GM23338 (cell line): Measurements from ENCODE around the gene ZRANB2. TPM values are rescaled to one million over a fixed set of nuclear protein-coding genes. Genes with fewer than 3 reads are reported as not detected.

ENCODE experiments used
- ATAC-seq: fragments of 200-7000 bp; cut with Tn5 transposase; 3 replicates; pipeline ENCODE4 v1.9.1; 2020
- DNase-seq: peaks from one replicate; pipeline ENCODE4 v3.0.0-alpha.2; 2015; ENCODE audit warnings: low spot score
- H2AFZ ChIP-seq: fragments of 200-600 bp; sonication (generic); 2 replicates; pipeline ENCODE4 v1.8.0; 2016; ENCODE audit warnings: antibody characterized with exemption, mild to moderate bottlenecking, moderate library complexity
- H3F3A ChIP-seq: fragments of 200-600 bp; sonication (generic); replicated peaks from 2 replicates; pipeline ENCODE4 v1.8.0; 2017; ENCODE audit warnings: antibody characterized with exemption, mixed run types, low read depth
- H3K27ac ChIP-seq: fragments of 200-600 bp; sonication (generic); 2 replicates; pipeline ENCODE4 v1.6.1; 2016; ENCODE audit warnings: low read depth
- H3K27me3 ChIP-seq: fragments of 200-600 bp; sonication (generic); 2 replicates; pipeline ENCODE4 v1.8.0; 2016; ENCODE audit warnings: mild to moderate bottlenecking, mixed run types, moderate library complexity; ENCODE audit not compliant: insufficient read depth
- H3K36me3 ChIP-seq: fragments of 200-600 bp; sonication (generic); 2 replicates; pipeline ENCODE4 v1.8.0; 2016; ENCODE audit warnings: mild to moderate bottlenecking; ENCODE audit not compliant: insufficient read depth
- H3K4me1 ChIP-seq: fragments of 200-600 bp; sonication (generic); 2 replicates; pipeline ENCODE4 v1.8.0; 2016; ENCODE audit warnings: mild to moderate bottlenecking, moderate library complexity; ENCODE audit not compliant: insufficient read depth
- H3K4me2 ChIP-seq: fragments of 200-600 bp; sonication (generic); 2 replicates; pipeline ENCODE4 v1.7.1; 2017; ENCODE audit warnings: mixed run types
- H3K4me3 ChIP-seq: fragments of 200-600 bp; sonication (generic); 2 replicates; pipeline ENCODE4 v1.6.1; 2016; ENCODE audit warnings: mixed run types
- H3K79me2 ChIP-seq: fragments of 200-600 bp; sonication (generic); replicated peaks from 2 replicates; pipeline ENCODE4 v1.8.0; 2017; ENCODE audit warnings: mild to moderate bottlenecking; ENCODE audit not compliant: insufficient read depth
- H3K9me2 ChIP-seq: fragments of 200-600 bp; sonication (generic); 2 replicates; pipeline ENCODE4 v1.8.0; 2017; ENCODE audit not compliant: insufficient read depth
- H4K20me1 ChIP-seq: fragments of 200-600 bp; sonication (generic); replicated peaks from 2 replicates; pipeline ENCODE4 v1.8.0; 2017; ENCODE audit warnings: mild to moderate bottlenecking; ENCODE audit not compliant: insufficient read depth
- H3K27ac Mint-ChIP-seq: 2 replicates; pipeline ENCODE4 v1.8.0; 2020; ENCODE audit warnings: inconsistent platforms, mild to moderate bottlenecking, moderate library complexity, mixed read lengths
- H3K27me3 Mint-ChIP-seq: 3 replicates; pipeline ENCODE4 v1.8.0; 2022; ENCODE audit warnings: low read depth, mild to moderate bottlenecking, moderate library complexity, mixed read lengths, inconsistent platforms; ENCODE audit not compliant: insufficient read depth, poor library complexity
- H3K36me3 Mint-ChIP-seq: 3 replicates; pipeline ENCODE4 v1.8.0; 2021; ENCODE audit warnings: low read depth, mild to moderate bottlenecking, inconsistent platforms, moderate library complexity, mixed read lengths
- H3K4me1 Mint-ChIP-seq: 3 replicates; pipeline ENCODE4 v1.8.0; 2020; ENCODE audit warnings: mild to moderate bottlenecking, inconsistent platforms, mixed read lengths
- H3K4me3 Mint-ChIP-seq: 3 replicates; pipeline ENCODE4 v1.8.0; 2021; ENCODE audit warnings: moderate library complexity, mild to moderate bottlenecking, inconsistent platforms, mixed read lengths
- H3K9me3 Mint-ChIP-seq: 3 replicates; pipeline ENCODE4 v1.8.0; 2020; ENCODE audit warnings: moderate library complexity, mild to moderate bottlenecking, inconsistent platforms, mixed read lengths
- CREB1 ChIP-seq: fragments of 250-450 bp; sonication (Bioruptor Pico); IDR thresholded peaks from 2 replicates; pipeline ENCODE4 v1.5.0; 2020; ENCODE audit warnings: low read depth, mild to moderate bottlenecking, moderate library complexity
- CTCF ChIP-seq, 2 experiments: fragments of 200-600 bp in 1 of 2; sonication (generic) in 1 of 2; conservative IDR thresholded peaks; 2 replicates each; pipeline versions ENCODE4 v1.5.1 to v1.6.1; 2016 to 2017; ENCODE audit warnings: antibody characterized with exemption in 2 of 2, low read depth in 2 of 2, mild to moderate bottlenecking in 2 of 2, moderate library complexity in 1 of 2
- ETS1 ChIP-seq: IDR thresholded peaks from 2 replicates; pipeline ENCODE4 v1.6.1; 2016; ENCODE audit warnings: antibody characterized with exemption
- EZH2 ChIP-seq: fragments of 200-600 bp; sonication (generic); IDR thresholded peaks from one replicate; pipeline ENCODE4 v1.8.0; 2017; ENCODE audit warnings: antibody characterized with exemption, mild to moderate bottlenecking, low read depth; ENCODE audit not compliant: unreplicated experiment
- EZH2phosphoT487 ChIP-seq: fragments of 200-600 bp; sonication (generic); IDR thresholded peaks from one replicate; pipeline ENCODE4 v1.8.1; 2018; ENCODE audit warnings: antibody characterized with exemption; ENCODE audit not compliant: unreplicated experiment
- JUNB ChIP-seq: IDR thresholded peaks from one replicate; pipeline ENCODE4 v1.6.1; 2016; ENCODE audit warnings: antibody characterized with exemption; ENCODE audit not compliant: unreplicated experiment
- POLR2AphosphoS5 ChIP-seq: IDR thresholded peaks from 2 replicates; pipeline ENCODE4 v1.6.1; 2016; ENCODE audit warnings: antibody characterized with exemption, low read depth
- REST ChIP-seq: IDR thresholded peaks from one replicate; pipeline ENCODE4 v1.6.1; 2018; ENCODE audit warnings: antibody characterized with exemption; ENCODE audit not compliant: unreplicated experiment
- STAT1 ChIP-seq: IDR thresholded peaks from one replicate; pipeline ENCODE4 v1.6.1; 2016; ENCODE audit warnings: antibody characterized with exemption; ENCODE audit not compliant: unreplicated experiment
- polyA plus RNA-seq: library from polyadenylated mRNA; unstranded; fragments of >200 nt; fragmentation: Nextera tagmentation; extraction: Ambion mirVana; gene quantifications from 2 replicates; pipeline ENCODE4 v1.2.1, GENCODE V29; 2016
- total RNA-seq: library from RNA; depleted of rRNA; stranded (reverse); fragments of >200 nt; shearing (Covaris generic); gene quantifications from 2 replicates; pipeline ENCODE4 v1.2.3, GENCODE V29; 2014

ZRANB2 gene
- total and polyA plus RNA-seq, 2 experiments from 2014 or later = 84.9 to 170 TPM

GRCh38 chr1:71019233-71019969 is 61.4 kb downstream of the ZRANB2 start:
- H3K27ac ChIP-seq = no peak overlapping the region
- H3K27ac Mint-ChIP-seq = no peak overlapping the region
- no peaks in the 10 kb centered on the region for H3K9me3 Mint-ChIP-seq
- H3K36me3 ChIP-seq = no peaks in the 10 kb centered on the region
- DNase-seq = no peak
- no peaks in the 10 kb centered on the region for H3K27me3 ChIP-seq
- no peaks in the 10 kb centered on the region for H3K4me1 ChIP-seq
- H3K36me3 Mint-ChIP-seq = no peaks in the 10 kb centered on the region
- H3K4me3 Mint-ChIP-seq = no peak overlapping the region
- H4K20me1 ChIP-seq = no peaks in the 10 kb centered on the region
- no peaks in the 10 kb centered on the region for H3K79me2 ChIP-seq
- no peaks in the 10 kb centered on the region for H3K27me3 Mint-ChIP-seq
- no peaks in the 10 kb centered on the region for H3K9me2 ChIP-seq
- no peak overlapping the region for H3K4me2 ChIP-seq
- H3K4me3 ChIP-seq = no peak overlapping the region
- no peak overlapping the region for H2AFZ ChIP-seq
- no peaks in the 10 kb centered on the region for H3F3A ChIP-seq
- ATAC-seq = no peak
- H3K4me1 Mint-ChIP-seq = no peaks in the 10 kb centered on the region
- TF ChIP-seq STAT1 = no peak
- TF ChIP-seq CTCF (conservative IDR thresholded peaks at IDR 0.05; ENCODE audit: low read depth in 2 of 2) = no peak
- TF ChIP-seq JUNB = no peak
- no peak for TF ChIP-seq ETS1
- TF ChIP-seq CREB1 (CRISPR knock-in tag) = no peak
- TF ChIP-seq POLR2AphosphoS5 = no peak
- TF ChIP-seq EZH2 = no peak
- no peak for TF ChIP-seq REST
- no peak for TF ChIP-seq EZH2phosphoT487
